Measurements from ENCODE around the gene ECE2. TPM values are rescaled to one million over a fixed set of nuclear protein-coding genes. Genes with fewer than 3 reads are reported as not detected.

The ECE2 gene
- total RNA-seq, 1 donor from 2014 or later, result not detected

GRCh38 chr3:184284696-184285095 is 8.9 kb downstream of the ECE2 start:
- no peak overlapping the region for H3K27ac Mint-ChIP-seq
- H3K27me3 Mint-ChIP-seq (ENCODE audit: low read depth), result peaks cover 71% of the 10 kb centered on the region
- no peak for DNase-seq (ENCODE audit: low spot score in 2 of 2, unreplicated experiment in 2 of 2)

GRCh38 chr3:184289426-184289938 is 13.7 kb downstream of the ECE2 start:
- peak; percentile 23 for TF ChIP-seq CTCF (IDR thresholded peaks at IDR 0.05; ENCODE audit: unreplicated experiment)
- no peak for DNase-seq (ENCODE audit: low spot score in 2 of 2, unreplicated experiment in 2 of 2)
- no peak overlapping the region for H3K4me3 Mint-ChIP-seq
- H3K4me1 Mint-ChIP-seq, result no peaks in the 10 kb centered on the region
- no peak overlapping the region for H3K27ac Mint-ChIP-seq
- H3K36me3 Mint-ChIP-seq, result no peaks in the 10 kb centered on the region
- H3K9me3 Mint-ChIP-seq, result no peaks in the 10 kb centered on the region
- H3K27me3 Mint-ChIP-seq (ENCODE audit: low read depth), result peaks cover 46% of the 10 kb centered on the region

More at GRCh38 chr3:184284696-184285095, 8.9 kb downstream of the ECE2 start:
- no peaks in the 10 kb centered on the region for H3K36me3 Mint-ChIP-seq
- TF ChIP-seq CTCF (IDR thresholded peaks at IDR 0.05; ENCODE audit: unreplicated experiment), result no peak
- H3K4me1 Mint-ChIP-seq, result no peaks in the 10 kb centered on the region
- H3K4me3 Mint-ChIP-seq, result no peak overlapping the region
- no peaks in the 10 kb centered on the region for H3K9me3 Mint-ChIP-seq

GRCh38 chr3:184290331-184290730 is 14.5 kb downstream of the ECE2 start:
- H3K27me3 Mint-ChIP-seq (ENCODE audit: low read depth), result peaks cover 49% of the 10 kb centered on the region
- H3K4me3 Mint-ChIP-seq, result no peak overlapping the region
- TF ChIP-seq CTCF (IDR thresholded peaks at IDR 0.05; ENCODE audit: unreplicated experiment), result no peak
- no peak overlapping the region for H3K27ac Mint-ChIP-seq
- H3K4me1 Mint-ChIP-seq, result no peaks in the 10 kb centered on the region
- H3K36me3 Mint-ChIP-seq, result no peaks in the 10 kb centered on the region
- DNase-seq (ENCODE audit: low spot score in 2 of 2, unreplicated experiment in 2 of 2), result no peak
- H3K9me3 Mint-ChIP-seq, result no peaks in the 10 kb centered on the region

- Mint-ChIP-seq H3K4me3 (no peak overlapping the region), H3K27me3 (ENCODE audit: low read depth) (peaks cover 41% of the 10 kb centered on the region), H3K36me3 (no peaks in the 10 kb centered on the region), H3K27ac (no peak overlapping the region), H3K4me1 (no peaks in the 10 kb centered on the region), H3K9me3 (no peaks in the 10 kb centered on the region)
- no peak for TF ChIP-seq CTCF (IDR thresholded peaks at IDR 0.05; ENCODE audit: unreplicated experiment)
- no peak for DNase-seq (ENCODE audit: low spot score in 2 of 2, unreplicated experiment in 2 of 2)
These were observed 15.4 kb downstream of the ECE2 start for GRCh38 chr3:184291044-184291737.

GRCh38 chr3:184291738-184292445 is 16.1 kb downstream of the ECE2 start:
- Mint-ChIP-seq H3K27ac (no peak overlapping the region), H3K9me3 (no peaks in the 10 kb centered on the region), H3K36me3 (no peaks in the 10 kb centered on the region), H3K4me1 (no peaks in the 10 kb centered on the region), H3K27me3 (ENCODE audit: low read depth) (peaks cover 34% of the 10 kb centered on the region), H3K4me3 (no peak overlapping the region)
- TF ChIP-seq CTCF (IDR thresholded peaks at IDR 0.05; ENCODE audit: unreplicated experiment), result no peak
- no peak for DNase-seq (ENCODE audit: low spot score in 2 of 2, unreplicated experiment in 2 of 2)

All from mesothelial cell of epicardium (in vitro differentiated cells).